Stimulated activated CD8-positive, alpha-beta memory T cell treated with anti-CD3 and anti-CD28 coated beads, Interleukin-7, amount 100 ng/mL, for 1 hour (primary cell): ENCODE data around the gene GNAS-AS1.

Experiments
- DNase-seq, 2 donors: peaks; one replicate each; pipeline ENCODE4 v3.0.0-alpha.2; 2020; ENCODE audit warnings: low read depth in 2 of 2

Gene GNAS-AS1

DNA sequence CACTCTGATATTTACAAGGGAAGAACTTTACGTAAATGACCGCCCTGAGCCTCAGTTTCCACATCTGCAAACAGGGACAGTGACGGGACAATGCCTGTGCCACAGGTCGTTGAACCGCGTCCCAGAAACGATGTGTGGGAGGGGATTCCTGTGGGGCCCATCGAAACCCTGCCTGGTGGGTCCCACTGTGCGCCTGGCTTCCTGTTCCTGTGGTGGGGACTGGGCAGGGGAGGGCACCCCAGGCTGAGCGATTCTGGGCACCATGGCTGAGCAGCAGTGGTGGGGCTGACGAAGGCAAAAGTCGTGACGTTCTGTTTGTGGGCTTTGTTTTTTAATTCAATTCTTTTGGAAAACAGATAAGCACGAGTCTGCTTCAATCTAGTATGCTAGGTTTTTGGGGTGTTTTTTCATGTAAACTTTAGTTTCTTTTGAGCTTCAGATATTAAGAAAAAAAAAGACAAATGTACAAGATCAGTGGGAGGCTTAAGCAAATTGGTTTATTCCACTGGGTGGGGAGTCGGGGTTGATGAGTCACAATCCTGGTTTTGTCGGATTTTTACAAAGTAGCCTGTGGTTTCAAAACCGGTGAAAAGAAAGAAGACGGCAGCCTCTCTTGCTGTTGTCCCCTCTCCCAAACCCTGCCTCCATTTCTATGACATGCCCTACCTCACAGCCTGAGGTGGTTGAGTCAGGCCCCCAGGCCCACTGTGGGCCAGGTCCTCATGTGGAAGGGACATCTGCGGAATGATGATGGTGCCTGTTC is 40.4 kb downstream of the GNAS-AS1 start:
- no peak for DNase-seq

GRCh38 chr20:58808271-58809046 is 42.2 kb downstream of the GNAS-AS1 start:
- DNase-seq, result no peak

GRCh38 chr20:58807801-58808200 is 42.9 kb downstream of the GNAS-AS1 start:
- no peak for DNase-seq

GRCh38 chr20:58803533-58803932 is 47.2 kb downstream of the GNAS-AS1 start:
- DNase-seq, result no peak

GRCh38 chr20:58802061-58802460 is 48.6 kb downstream of the GNAS-AS1 start:
- DNase-seq, result no peak

- DNase-seq, result no peak
These were observed 50.4 kb downstream of the GNAS-AS1 start for GRCh38 chr20:58800134-58800871.

DNA sequence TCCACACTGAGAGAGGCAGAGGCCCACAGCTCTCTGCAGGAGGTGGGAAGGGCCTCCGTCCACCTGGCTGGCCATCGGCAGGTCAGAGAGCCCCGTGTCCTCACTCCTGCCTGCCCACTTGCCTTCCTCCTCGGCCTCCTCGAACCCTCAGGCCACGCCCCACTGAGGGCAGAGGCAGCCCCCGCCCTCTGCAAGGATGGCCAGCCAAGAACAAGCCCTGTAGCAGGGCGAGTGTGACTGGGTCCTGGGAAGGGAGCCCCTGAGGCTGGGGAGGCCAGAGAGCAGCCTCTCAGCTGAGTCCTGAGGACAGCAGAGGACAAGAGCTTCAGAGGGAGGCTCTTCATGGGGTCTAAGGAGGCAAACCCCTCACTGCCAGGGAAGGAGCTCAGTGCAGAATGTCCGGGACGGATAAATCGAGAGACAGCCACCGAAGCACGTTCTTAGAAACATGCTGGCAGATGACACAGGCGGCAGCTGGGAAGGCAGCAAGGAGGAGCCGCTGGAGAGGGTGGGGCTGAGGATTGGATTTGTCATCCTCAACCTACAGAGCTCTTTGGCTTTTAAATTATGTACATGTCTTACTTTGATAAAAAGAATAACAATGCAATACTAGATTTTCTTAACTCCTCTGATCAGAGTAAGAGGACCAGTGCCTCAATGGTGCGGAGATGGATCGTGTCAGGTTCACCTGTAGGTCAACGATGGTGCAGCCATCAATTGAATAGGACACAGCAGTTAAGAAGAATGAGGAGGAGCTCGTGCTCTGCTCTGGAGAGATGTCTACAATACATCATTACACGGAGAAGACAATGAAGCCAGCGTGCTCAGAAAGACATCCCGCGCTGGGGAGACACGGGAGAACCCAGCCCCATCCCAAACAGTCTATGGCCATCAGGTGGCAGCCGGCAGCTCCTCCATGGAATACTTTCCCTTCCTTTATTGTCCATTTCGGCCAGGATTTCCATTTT is 53.0 kb downstream of the GNAS-AS1 start:
- DNase-seq, result no peak

DNA sequence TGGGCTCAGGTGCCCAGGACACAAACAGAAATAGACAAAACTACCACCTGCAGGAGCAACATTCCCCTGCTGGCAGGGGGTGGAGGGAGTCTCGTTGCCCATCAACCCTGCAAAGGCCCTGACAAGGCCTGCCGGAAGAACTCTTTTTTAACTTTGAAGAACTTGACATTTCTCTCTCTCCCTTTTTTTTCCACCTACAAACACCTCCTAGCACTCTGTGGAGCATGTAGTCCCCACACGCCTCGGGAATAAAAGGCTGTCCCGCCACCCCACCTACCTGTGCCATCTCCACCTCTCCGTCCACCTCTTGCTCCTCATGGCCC is 54.8 kb downstream of the GNAS-AS1 start:
- no peak for DNase-seq

DNA sequence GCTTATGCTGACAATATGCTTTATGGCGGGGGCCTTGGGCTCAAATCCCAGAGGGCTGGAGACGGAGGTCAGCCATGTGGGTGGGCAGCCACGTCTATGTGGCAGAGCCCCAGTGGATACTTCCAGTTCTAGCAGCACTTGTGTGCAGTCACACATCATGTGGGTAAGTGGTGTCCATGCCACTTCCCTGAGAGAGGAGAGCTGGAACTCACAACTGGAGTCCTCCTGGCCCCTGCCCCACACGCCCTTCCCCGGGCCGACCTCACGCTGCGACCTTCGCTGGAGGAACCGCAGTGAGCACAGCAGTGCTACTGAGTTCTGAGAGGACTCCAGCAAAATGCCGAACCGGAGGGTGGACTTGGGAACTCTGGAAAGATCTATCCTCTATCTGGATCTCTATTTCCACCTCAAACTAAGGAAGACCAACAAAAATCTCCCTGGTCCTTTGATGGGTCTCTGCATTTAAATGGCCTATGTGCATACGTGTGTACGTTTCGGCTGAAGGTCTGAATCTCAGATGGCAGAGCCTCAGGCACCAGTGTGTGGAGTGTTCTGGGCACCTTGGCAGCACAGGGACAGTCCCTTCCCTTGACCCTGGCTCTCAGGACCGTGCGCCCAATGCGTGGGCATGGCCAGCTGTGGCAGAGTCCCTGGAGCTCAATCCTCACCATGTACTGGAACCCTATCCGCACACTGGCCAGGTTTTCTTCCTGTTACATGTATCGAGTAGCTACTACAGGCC is 55.4 kb downstream of the GNAS-AS1 start:
- DNase-seq, result no peak

- no peak for DNase-seq
These were observed 56.1 kb downstream of the GNAS-AS1 start for GRCh38 chr20:58794510-58795180.

- DNase-seq, result no peak
These were observed 56.9 kb downstream of the GNAS-AS1 start for GRCh38 chr20:58793512-58794420.

- no peak for DNase-seq
These were observed 58.3 kb downstream of the GNAS-AS1 start for GRCh38 chr20:58792426-58792825.

GRCh38 chr20:58791286-58791685 is 59.4 kb downstream of the GNAS-AS1 start:
- DNase-seq, result no peak

- DNase-seq, result no peak
These were observed 60.2 kb downstream of the GNAS-AS1 start for GRCh38 chr20:58790454-58790853.

GRCh38 chr20:58788896-58789544 is 61.7 kb downstream of the GNAS-AS1 start:
- DNase-seq, result no peak

GRCh38 chr20:58787211-58788005 is 63.3 kb downstream of the GNAS-AS1 start:
- no peak for DNase-seq

- no peak for DNase-seq
These were observed 66.2 kb downstream of the GNAS-AS1 start for GRCh38 chr20:58784321-58785074.
